IMR-90 (cell line): ENCODE data around the gene KCNH4.

Experiments used
- CEBPB ChIP-seq: IDR thresholded peaks from 2 replicates; pipeline ENCODE4 v1.6.1; 2012; ENCODE audit warnings: low read depth, low read length, improper control_type of control experiment
- CHD1 ChIP-seq: IDR thresholded peaks from 2 replicates; pipeline ENCODE4 v1.6.1; 2012; ENCODE audit warnings: low read depth, low read length, improper control_type of control experiment
- CTCF ChIP-seq: conservative IDR thresholded peaks from 2 replicates; pipeline ENCODE4 v1.5.1; 2012; ENCODE audit warnings: mild to moderate bottlenecking, low read depth, low read length, improper control_type of control experiment
- FOS ChIP-seq: fragments of 150-350 bp; IDR thresholded peaks from 2 replicates; pipeline ENCODE4 v1.6.1; 2016; ENCODE audit warnings: low read depth, low read length
- MAFK ChIP-seq: IDR thresholded peaks from 2 replicates; pipeline ENCODE4 v1.6.1; 2012; ENCODE audit warnings: low read depth, low read length, improper control_type of control experiment
- MAZ ChIP-seq: IDR thresholded peaks from 2 replicates; pipeline ENCODE4 v1.6.1; 2012; ENCODE audit warnings: low read depth, mild to moderate bottlenecking, low read length, improper control_type of control experiment, moderate library complexity, borderline replicate concordance
- MXI1 ChIP-seq: IDR thresholded peaks from 2 replicates; pipeline ENCODE4 v1.6.1; 2012; ENCODE audit warnings: low read depth, mild to moderate bottlenecking, low read length, moderate library complexity, borderline replicate concordance
- NFE2L2 ChIP-seq: fragments of 150-350 bp; IDR thresholded peaks from 2 replicates; pipeline ENCODE4 v1.6.1; 2016; ENCODE audit warnings: low read depth, mild to moderate bottlenecking, low read length
- POLR2A ChIP-seq: IDR thresholded peaks from 2 replicates; pipeline ENCODE4 v1.6.1; 2012; ENCODE audit warnings: mild to moderate bottlenecking, low read depth, low read length
- RAD21 ChIP-seq: IDR thresholded peaks from 2 replicates; pipeline ENCODE4 v1.6.1; 2012; ENCODE audit warnings: low read length, improper control_type of control experiment
- RCOR1 ChIP-seq: IDR thresholded peaks from 2 replicates; pipeline ENCODE4 v1.6.1; 2012; ENCODE audit warnings: mild to moderate bottlenecking, low read length, improper control_type of control experiment; ENCODE audit not compliant: insufficient replicate concordance
- RFX5 ChIP-seq: IDR thresholded peaks from 2 replicates; pipeline ENCODE4 v1.8.0; 2012; ENCODE audit warnings: low read depth, mild to moderate bottlenecking, low read length, moderate library complexity
- TF ChIP-seq, protein P1 (sequence below): fragments of 150-350 bp; IDR thresholded peaks from 2 replicates; pipeline ENCODE4 v1.6.1; 2017; ENCODE audit warnings: mild to moderate bottlenecking, antibody characterized with exemption, low read length, low read depth

GRCh38 chr17:42111871-42112551 is 68.9 kb downstream of the KCNH4 start:
- TF ChIP-seq CTCF = no peak
- TF ChIP-seq CHD1 = no peak
- no peak for TF ChIP-seq MAZ
- no peak for TF ChIP-seq POLR2A
- no peak for TF ChIP-seq RFX5
- TF ChIP-seq MXI1 = no peak
- TF ChIP-seq RCOR1 = no peak
- TF ChIP-seq, protein P1, sequence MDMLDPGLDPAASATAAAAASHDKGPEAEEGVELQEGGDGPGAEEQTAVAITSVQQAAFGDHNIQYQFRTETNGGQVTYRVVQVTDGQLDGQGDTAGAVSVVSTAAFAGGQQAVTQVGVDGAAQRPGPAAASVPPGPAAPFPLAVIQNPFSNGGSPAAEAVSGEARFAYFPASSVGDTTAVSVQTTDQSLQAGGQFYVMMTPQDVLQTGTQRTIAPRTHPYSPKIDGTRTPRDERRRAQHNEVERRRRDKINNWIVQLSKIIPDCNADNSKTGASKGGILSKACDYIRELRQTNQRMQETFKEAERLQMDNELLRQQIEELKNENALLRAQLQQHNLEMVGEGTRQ = no peak
- no peak for TF ChIP-seq MAFK
- no peak for TF ChIP-seq RAD21
- no peak for TF ChIP-seq FOS
- TF ChIP-seq CEBPB = no peak
- TF ChIP-seq NFE2L2 = no peak
